Right renal cortex interstitium (tissue), 3 donors: ENCODE results near the gene C4orf54. TPM values are rescaled to one million over a fixed set of nuclear protein-coding genes. Genes with fewer than 3 reads are reported as not detected.
A peak's percentile ranks its signal among the peaks of the same experiment; 100 is the strongest.

Experiments
- DNase-seq, 3 donors: peaks; one replicate each; pipeline ENCODE4 v3.0.0-alpha.2; 2013; ENCODE audit warnings: low read depth in 3 of 3, low spot score in 2 of 3
- polyA plus RNA-seq, 3 donors: library from polyadenylated mRNA; unstranded; fragments of 120-200 nt; gene quantifications; one replicate each; pipeline ENCODE4 v1.2.1, GENCODE V29; 2013; ENCODE audit not compliant: insufficient read length in 3 of 3

The C4orf54 gene
- polyA plus RNA-seq, 3 donors, result 0.59 to 1.3 (median 0.76) TPM

DNA sequence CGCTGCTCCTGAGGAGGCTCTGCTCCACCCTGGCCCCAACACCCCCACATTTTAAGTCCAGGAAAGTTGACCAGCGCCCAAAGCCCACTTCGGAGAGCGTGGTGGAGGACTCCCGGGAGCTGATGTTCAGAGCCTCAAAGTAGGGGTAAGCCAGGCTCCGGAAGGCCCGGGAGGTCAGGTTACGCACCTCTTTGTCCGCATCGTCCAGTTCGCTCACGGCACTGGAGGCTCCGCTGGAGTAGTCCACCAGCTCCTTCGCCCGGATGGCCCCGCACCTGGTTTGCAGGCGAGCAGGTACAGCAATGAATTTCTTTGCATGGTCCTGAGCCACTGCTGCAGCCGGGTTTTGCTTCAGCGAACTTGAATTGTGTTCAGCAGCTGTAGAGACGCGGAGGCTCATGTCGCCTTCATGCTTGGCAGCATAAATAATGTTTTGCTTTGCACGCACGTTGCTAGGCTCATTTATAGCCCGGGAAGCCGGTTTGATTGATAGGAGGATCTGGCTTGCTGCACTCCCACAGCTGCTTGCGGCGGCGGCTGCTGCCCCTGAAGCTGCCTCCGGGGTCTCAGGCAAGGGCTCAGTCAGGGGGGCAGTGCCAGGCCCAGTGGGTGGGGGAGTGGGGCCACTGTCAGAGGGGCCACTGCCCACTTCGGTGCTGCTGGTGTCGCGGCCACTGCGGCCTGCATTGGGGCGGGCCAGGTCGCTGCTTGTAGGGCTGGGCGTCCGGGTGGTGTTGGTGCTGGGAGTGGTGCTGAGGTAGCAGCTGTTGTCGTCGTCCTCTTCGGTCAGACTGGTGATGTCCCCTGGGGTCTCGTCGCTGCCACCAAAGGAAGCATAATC, 4.8 kb downstream of the C4orf54 start:
- DNase-seq, result peak; percentile 47 to 68 (median 67)

GRCh38 chr4:99651811-99652485, 5.7 kb downstream of the C4orf54 start:
- DNase-seq, result no peak

DNA sequence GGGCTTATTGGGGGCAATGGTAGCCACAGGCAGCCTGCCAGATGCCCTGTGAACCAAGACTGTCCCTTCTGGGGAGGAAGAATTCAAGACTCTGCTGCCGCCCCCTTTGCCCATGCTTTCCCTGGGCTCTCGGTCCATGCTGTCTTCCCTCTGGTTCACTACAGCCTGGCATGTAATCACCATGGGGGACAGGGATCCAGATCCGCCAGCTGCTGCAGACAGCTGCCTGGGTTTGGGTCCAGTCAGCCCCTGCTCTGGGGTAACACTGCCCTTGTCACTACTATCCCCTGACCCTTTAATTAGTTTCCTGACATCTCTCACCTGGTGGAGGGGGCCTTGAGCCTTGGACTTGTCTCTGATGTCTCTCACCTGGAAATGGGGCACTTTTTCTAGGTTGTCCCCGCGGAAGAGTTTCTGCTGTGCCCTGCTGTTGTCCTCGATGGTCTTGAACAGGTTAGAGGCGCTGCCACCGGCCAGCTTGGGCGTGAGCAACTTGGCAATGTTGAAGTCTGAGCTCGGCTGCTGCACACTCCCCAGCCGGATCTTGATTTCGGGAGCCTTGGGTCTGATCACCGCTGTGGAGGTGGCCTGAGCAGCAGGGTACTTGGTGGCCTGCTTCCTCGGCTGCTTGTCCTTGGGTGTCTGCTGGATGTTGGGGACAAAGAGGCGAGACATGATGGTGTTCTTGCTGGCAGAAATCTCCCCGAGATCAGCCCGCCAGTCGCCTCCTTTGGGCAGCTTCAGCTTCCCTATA, 6.4 kb downstream of the C4orf54 start:
- no peak for DNase-seq

DNA sequence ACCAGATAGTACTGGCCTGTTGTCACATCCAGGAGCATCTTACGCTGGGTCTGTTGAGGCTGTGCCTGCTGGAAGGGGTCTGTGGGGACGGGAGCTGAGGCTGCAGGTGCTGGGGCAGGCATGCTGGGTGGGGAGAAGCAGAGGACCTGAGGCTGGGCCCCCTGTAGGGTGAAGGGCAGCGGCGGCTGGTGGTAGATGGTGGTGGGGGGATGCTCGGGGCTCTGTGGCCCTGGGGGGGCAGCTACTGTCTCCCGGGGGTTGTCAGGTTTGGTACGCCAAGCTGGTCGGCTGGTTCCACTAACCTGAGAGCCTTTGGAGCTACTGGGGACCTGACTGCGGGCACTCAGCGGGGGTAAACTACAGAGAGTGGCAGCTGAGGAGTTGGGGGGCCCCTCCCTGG, 7.8 kb downstream of the C4orf54 start:
- no peak for DNase-seq

DNA sequence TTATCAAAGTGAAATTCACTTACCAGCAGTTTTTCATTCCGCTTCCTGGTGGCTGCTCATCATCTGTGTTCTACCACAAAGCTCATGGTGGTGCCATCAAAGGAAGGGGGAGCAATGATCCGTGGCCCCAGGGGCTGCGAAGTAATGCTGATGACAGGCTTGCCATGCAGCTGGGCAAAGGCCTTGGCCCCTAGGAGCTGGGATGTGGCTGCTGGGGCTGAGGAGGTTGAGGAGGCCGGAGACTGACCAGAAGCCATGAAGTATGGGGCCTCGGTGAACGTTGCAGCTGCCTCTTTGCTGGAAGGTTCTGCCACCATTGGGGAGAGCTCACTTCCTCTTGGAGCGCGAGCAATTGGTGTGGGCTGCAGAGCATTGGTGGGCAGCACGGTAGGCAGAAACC, 8.4 kb downstream of the C4orf54 start:
- DNase-seq, result no peak

GRCh38 chr4:99648321-99648720, 9.3 kb downstream of the C4orf54 start:
- peak in 1 of 3 donors; percentile 31 for DNase-seq

GRCh38 chr4:99647071-99647470, 10.6 kb downstream of the C4orf54 start:
- no peak for DNase-seq

DNA sequence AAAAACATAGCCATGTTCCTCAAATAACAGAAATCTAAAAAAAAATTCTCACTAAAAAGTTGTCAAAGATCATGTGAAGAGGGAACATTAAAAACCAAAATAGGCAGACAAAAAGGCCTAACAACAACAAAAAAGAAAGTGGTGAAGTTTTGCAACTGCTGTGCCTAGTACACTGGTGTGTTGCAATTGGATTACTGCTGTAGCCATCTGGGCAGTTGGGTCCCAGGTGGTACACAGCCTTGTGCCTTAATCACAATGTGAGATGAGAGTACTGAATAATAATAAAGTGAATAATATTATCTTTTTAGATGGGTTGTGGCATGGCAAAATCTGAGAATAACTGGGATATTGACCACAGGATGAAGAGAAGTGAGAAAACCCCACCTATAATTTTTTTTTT, 12.0 kb downstream of the C4orf54 start:
- DNase-seq, result no peak

GRCh38 chr4:99645036-99645435, 12.6 kb downstream of the C4orf54 start:
- DNase-seq, result no peak

GRCh38 chr4:99644453-99644852, 13.2 kb downstream of the C4orf54 start:
- no peak for DNase-seq

GRCh38 chr4:99642725-99643489, 14.7 kb downstream of the C4orf54 start:
- DNase-seq, result no peak

- DNase-seq, result no peak
Measured at GRCh38 chr4:99640676-99641075, 17.0 kb downstream of the C4orf54 start.

DNA sequence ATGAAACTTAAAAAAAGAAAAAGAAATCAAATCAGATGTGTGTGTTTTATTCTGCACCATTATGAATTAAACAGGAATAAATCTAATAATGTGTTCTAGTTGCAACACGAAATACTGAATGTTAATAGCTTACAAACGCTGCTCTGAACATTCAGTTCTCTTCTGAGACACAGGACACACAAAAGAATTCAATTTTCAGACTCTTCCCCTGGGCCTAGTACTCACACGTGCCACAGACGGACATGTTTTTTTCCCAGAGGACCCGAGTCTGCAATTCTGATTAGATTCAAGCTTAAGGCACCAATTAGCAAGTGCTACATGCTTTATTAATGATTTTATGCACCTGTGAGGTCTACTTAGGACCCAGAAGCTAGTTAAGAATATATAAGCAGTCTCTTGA, 20.5 kb downstream of the C4orf54 start:
- DNase-seq, result no peak

GRCh38 chr4:99636422-99636821, 21.2 kb downstream of the C4orf54 start:
- no peak for DNase-seq

- no peak for DNase-seq
Measured at GRCh38 chr4:99635601-99636000, 22.0 kb downstream of the C4orf54 start.

DNA sequence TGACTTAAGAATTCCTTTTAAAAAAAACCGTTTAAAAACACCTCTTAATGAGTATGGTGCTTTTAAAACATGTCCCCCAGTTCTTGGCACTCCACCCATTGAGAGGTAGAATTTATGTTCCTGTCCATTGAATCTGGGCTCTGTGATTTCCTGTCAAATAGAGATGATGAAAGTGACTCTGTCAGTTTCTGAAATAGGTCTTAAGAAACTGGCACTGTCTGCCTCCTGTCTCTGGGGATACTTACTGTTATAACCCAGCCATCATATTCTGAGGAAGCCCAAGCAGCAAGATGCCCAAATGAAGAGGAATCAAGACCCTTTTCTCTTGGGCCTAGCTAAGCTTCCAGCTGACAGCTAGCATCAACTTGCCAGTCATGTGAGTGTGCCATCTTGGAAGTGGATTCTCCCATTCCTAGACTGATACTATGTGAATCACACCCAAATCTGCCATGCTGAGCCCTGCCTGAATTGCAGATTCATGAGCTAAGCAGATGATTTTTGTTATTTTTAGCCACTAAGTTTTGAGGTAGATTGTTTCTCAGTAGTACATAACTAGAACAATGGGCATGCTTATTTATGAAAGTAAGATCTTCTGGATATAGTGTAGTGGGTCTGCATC, 22.8 kb downstream of the C4orf54 start:
- DNase-seq, result no peak

DNA sequence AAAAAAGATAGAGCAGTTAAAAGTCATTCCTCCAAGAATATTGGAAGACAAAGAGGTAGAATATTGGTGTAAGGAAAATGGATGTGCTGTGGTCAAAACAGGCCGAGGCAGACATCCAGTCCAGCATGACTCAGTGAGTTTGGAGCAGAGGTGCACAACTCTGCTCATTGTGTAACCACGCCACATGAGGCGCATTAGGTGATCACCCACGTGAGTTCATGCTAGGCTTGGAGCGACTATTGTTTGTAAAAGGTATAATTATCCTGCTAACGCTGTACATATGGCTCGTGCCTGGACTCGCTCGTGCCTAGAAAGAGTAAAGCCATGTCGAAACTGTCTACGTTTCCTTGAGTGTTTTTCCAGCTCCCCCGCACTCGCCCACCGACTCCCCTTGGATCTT, 23.9 kb downstream of the C4orf54 start:
- no peak for DNase-seq

GRCh38 chr4:99630857-99631360, 26.7 kb downstream of the C4orf54 start:
- no peak for DNase-seq

- DNase-seq, result no peak
Measured at GRCh38 chr4:99629962-99630554, 27.6 kb downstream of the C4orf54 start.

GRCh38 chr4:99628040-99628439, 29.6 kb downstream of the C4orf54 start:
- no peak for DNase-seq
